HuH-7.5 (cell line): ENCODE results near the gene MTTP.

ENCODE experiments used
- DNase-seq: peaks from one replicate; pipeline ENCODE4 v3.0.0; 2011; ENCODE audit warnings: low spot score

Gene MTTP

DNA sequence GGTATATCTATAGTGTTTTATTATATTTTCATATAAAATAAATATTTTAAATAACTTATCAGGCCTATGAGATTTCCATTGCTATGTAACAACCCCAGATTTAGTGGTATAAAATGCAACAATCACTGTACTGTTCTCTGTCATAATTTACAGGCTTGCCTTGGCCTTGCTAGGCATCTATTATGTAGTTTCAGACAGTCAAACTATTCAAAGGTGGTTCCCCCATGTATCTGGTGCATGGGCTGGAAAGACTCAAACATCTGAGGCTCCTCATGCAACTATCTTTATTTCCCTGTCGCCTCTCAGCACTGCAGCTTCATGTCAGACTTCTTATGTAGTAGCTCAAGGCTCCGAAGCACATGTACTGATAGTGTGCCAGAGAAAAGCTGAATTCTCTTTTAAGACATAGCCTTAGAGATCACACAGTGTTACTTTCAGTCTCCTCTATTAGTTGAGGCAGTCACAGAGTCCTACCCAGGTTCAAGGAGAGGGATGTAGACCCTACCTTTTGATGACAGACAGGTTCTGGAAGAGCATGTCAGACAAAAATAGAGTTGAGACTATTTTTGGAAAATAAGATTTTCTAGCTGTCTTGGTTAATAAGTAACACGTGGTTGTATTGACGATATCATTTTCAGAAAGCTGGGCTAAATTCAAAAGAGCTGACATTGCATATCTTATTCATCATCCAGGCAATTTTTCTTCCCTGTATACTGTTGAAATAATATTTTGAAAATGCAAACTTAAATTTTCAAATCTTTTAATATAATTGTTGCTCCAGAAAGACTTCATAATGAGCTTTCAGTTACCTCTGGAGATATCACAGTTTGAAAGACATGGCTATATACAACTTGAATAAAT is 19.4 kb downstream of the MTTP start:
- no peak for DNase-seq

DNA sequence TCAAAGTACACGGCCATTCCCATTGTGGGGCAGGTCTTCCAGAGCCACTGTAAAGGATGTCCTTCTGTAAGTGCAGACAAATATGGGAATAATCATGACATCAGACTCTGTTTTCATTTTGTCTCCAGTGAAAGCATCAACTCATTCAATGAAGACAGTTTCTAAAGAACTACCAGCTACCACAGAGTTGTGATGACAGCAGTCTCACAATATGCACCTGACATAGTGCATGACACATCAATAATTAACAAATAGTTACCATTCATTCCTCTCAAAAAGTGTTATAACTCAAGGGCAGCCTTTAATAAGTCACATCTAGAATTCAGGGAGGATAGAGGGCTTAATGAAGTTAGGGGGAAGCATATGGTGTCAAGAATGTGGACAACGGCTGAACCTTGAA is 20.2 kb downstream of the MTTP start:
- DNase-seq: no peak

DNA sequence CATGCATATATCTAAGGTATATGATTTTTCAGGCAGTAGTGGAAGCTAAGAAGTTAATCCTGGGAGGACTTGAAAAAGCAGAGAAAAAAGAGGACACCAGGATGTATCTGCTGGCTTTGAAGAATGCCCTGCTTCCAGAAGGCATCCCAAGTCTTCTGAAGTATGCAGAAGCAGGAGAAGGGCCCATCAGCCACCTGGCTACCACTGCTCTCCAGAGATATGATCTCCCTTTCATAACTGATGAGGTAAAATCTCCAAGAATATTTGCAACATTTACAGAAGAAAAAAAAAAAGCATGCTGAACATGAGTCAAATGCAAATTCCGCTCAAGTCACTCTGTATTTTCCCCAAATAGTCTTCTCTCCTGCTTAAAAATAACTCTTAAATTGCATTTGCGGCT is 32.1 kb downstream of the MTTP start:
- no peak for DNase-seq

DNA sequence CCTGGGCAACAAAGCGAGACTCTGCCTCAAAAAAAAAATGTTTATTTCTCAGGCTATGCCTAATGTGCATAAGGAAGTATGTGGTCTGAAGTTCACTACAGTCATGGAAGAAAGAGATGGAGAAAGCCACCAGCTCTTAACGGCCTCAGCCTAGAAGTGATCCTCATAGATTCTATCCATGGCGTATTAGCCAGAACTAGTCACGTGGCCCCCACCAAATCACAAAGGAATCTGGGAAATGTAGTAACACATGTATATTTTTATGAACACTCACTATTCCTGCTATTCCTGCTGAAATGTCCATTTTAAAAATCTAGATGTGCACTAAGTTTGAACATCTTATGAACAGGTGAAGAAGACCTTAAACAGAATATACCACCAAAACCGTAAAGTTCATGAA is 33.8 kb downstream of the MTTP start:
- no peak for DNase-seq

DNA sequence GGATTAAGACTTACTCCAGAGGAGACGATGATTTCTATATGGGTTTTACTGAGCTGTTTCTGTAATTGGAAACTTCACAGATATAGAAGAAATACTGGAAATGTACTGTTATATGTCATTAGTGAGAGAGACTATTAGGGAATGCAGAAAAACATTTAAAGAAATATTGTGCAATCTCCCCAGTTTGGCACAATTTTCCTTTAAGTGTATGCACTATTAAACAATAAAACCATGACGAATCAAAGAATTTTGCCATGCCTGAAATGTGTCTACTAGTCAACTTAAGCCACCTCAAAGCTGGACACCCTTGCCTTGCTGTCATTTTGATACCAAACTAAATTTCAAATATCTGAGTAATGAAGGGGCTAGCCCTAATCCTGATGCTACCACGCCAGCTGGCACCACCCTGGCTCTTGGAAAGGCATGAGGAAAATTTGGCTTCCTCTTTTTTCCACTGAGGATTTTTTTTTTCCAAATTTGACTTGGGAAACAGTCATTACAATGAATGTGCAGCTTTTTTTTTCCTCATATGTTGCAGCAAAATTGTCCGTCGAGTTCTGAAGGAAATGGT is 36.1 kb downstream of the MTTP start:
- DNase-seq: no peak

DNA sequence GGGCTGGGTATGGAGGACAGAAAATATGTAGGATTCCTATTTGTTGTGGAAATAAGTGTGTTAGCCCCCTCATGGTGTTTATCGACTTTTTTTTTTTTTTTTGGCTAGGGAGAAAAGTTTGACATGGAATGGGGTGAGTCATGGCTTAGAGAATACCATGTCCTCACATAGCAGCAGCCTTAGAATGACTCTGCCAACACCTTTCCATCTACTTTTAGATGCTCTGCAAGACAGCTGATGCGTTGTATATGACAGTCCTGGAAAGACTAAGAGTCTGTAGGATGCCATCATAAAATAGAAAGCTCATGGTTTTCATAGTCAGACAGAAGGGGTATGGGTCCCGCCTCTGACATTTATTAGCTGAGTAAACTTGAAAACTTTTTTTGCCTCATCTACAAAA is 37.7 kb downstream of the MTTP start:
- DNase-seq: no peak

DNA sequence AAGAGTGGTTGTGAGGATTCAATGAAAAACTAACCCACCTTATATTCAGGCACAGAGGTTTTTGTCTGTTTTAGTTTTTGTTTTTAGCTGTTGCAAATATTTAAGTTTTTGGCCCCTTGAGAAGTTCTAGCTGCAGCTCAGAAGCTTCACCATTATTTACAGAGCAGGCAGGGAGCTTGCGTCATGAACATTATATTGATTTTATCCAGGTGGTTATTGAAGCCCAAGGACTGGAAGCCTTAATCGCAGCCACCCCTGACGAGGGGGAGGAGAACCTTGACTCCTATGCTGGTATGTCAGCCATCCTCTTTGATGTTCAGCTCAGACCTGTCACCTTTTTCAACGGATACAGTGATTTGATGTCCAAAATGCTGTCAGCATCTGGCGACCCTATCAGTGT is 38.1 kb downstream of the MTTP start:
- DNase-seq: no peak

DNA sequence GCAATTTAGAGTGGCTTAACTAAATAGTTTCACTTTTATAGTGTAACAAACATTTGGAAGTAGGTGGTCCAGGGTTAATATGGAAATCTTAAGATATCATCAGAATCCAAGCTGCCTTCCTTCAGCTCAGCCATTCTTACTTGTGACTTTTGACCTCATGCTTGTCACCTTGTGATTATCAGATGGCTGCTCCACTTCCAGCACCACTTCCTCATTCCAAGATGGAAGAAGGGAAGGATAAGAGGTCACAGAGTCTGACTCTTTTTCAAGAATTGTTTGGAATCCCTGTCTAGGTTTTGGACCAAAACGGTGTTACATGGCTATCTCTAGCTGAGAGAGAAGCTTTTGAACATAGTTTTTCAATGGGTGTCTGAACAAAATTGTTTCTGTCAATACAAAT is 39.9 kb downstream of the MTTP start:
- no peak for DNase-seq

DNA sequence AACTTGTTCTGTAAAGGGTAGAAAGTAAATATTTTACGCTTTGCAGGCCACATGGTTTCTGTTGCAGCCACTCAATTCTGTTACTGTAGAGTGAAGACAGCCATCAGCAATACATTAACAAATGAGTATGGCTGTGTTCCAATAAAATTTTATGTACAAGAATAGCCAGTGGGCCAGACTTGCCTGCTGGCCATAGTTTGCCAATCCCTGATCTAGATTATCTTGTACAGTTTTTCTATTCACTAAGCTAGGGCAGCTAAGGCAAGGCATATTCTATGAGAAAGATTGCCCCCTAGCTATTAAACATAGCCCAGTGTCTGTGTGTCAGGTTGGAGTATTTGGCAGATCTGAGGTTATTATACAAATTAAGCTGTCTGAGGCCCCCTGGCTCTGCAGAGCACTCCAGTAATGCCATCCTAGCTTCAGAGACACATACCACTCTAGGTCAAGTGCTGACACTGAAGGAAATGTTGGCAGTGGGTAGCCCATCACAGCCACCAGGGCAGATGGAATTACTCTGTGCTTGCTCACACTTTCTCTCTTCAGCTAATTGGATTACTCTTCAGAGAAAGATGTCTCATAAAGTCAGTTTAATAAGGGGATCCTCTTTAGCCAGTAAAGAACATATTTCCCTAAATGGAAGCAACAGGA is 40.7 kb downstream of the MTTP start:
- no peak for DNase-seq

DNA sequence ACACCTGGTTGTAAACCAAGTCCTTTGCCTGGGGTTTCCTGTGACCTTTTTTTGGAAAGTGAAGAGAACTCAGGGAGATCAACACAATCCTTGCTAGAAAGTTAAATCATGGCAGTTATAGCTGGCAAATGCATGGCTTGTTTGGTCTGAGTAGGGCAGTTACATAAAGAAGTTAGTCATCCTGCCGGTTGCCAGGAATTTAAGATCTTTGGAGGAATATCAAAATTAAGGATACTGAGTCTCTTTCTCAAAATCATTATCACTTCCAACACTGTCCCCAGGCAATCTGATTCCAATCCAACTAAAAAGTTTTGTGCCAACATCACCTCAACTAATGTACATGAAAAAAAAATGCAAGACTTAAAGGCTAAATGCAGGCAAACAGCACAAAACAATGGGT is 42.8 kb downstream of the MTTP start:
- no peak for DNase-seq

DNA sequence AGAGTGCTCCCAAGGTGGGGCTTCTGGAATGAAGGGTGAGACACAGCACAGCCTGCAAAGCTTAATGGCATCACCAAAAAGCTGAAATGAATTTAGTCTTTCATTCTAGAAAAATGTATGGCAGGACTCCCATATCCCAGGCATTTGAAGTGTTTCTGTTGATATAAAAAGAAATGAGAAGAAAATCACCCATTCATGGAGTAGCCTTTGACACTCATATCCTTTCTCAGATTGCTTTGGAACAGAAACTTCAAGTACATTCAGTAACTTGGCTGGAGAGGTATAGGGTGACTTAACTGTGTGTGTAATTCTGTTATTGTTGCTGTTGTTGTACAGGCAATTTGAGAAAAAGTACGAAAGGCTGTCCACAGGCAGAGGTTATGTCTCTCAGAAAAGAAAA is 47.7 kb downstream of the MTTP start:
- DNase-seq: no peak

DNA sequence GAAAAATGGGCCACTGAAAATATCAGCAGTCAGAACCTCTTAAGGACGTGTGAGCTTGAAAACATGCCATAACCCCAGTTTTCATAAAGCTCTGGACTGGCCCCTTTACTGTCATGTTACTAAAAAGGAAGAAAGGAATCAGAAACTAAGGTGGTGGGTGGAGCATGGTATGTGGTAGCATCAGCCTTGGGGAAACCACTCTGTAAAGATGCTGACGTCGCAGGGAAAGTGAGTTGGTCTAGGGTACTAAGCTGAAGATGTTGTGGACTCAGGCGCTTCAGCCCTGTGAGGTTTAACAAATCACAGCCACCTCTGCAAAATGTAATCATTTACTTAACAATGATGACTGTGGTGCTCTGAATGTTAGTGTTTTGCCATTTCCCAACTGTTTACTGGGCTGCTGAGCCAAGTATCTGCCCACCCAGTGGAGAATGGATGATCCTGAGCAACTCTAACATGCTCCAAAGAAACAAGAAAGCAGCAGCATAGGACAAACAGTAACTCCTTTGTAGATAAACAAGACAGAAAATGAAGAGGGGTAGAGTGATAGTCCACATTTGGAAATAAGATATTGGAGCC is 49.6 kb downstream of the MTTP start:
- no peak for DNase-seq

DNA sequence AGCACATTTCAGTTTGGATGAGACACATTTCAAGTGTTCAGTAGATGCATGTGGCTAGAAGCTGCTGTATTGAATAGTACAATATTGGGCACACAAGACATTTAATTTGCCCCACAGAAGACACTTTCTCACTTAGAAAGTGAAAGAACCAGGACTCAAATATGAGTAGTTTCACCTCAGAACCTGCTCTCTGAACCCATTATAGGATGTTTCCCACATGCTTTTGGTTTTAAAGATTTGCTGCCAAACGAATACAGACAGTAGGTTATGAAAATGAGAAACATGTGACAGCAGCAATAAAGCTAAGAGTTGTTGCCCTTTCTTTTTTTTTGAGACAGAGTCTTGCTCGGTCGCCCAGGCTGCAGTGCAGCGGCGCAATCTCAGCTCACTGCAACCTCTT is 50.7 kb downstream of the MTTP start:
- DNase-seq: no peak

DNA sequence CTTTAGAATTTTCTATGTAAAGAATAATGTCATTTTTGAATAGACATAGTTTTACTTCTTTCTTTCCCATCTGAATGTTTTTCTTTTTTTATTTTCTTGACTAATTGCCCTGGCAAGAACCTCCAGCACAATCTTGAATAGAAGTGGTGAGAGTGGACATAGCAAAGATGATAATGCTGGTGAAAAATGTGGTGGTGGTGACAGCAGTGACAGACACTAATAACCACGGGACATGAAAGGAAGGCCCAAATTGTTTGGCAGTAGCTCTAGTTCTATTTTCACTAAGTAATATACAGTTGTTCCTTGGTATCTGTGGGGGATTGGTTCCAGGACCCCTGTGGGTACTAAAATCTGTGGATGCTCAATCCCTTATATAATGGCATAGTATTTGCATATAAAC is 53.4 kb downstream of the MTTP start:
- no peak for DNase-seq

DNA sequence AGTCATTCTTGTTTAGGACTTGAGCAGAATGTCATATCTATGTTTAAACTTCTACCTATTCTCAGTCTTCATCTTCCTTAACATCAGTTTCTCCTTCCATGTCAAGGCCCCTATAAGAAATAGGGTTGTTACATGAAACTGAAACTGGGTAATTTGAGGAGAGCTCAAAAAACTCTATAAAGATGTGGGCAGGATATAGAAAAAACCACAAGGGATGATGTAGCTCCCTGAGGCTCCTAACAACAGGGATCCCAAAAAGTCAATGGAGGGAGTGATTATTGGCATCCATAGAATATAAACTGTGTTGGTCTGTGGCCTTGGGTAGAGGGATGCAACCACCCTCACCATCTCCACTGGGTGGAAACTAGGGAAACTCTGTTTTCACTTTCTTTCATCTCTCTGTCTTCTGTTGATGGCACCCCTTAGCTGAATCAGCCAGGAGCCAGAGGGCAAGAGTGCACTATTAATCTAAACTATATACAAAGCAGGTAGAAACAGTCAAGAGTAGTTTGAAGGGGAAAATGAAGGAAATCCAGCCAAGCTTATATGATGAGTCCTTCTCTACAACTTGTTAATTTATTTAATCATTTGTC is 55.4 kb downstream of the MTTP start:
- no peak for DNase-seq

DNA sequence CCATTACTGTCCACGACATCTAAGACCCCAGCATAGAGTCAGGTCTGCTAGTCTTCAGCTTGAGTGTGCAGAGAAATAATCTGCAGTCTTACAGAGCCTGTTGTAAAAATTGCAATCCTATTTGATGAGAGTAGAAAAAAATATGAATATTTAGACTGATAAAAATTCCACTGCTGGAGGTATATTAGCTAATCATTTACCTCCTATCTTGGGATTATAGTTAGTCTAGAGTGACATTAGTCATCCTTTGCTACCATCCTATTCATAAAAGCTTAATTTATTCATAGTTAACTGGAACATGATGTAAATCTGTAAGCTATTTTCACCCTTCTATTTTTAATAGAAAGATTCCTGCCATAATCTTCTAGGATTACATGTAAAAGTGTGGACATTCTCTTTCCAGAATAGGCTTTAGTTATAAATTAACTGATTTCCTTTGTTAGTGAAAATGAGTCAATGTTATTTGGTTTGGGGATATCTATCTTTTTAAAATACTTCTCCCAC is 56.3 kb downstream of the MTTP start:
- no peak for DNase-seq

DNA sequence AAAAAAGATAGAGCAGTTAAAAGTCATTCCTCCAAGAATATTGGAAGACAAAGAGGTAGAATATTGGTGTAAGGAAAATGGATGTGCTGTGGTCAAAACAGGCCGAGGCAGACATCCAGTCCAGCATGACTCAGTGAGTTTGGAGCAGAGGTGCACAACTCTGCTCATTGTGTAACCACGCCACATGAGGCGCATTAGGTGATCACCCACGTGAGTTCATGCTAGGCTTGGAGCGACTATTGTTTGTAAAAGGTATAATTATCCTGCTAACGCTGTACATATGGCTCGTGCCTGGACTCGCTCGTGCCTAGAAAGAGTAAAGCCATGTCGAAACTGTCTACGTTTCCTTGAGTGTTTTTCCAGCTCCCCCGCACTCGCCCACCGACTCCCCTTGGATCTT is 59.1 kb downstream of the MTTP start:
- no peak for DNase-seq

DNA sequence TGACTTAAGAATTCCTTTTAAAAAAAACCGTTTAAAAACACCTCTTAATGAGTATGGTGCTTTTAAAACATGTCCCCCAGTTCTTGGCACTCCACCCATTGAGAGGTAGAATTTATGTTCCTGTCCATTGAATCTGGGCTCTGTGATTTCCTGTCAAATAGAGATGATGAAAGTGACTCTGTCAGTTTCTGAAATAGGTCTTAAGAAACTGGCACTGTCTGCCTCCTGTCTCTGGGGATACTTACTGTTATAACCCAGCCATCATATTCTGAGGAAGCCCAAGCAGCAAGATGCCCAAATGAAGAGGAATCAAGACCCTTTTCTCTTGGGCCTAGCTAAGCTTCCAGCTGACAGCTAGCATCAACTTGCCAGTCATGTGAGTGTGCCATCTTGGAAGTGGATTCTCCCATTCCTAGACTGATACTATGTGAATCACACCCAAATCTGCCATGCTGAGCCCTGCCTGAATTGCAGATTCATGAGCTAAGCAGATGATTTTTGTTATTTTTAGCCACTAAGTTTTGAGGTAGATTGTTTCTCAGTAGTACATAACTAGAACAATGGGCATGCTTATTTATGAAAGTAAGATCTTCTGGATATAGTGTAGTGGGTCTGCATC is 60.2 kb downstream of the MTTP start:
- no peak for DNase-seq

DNA sequence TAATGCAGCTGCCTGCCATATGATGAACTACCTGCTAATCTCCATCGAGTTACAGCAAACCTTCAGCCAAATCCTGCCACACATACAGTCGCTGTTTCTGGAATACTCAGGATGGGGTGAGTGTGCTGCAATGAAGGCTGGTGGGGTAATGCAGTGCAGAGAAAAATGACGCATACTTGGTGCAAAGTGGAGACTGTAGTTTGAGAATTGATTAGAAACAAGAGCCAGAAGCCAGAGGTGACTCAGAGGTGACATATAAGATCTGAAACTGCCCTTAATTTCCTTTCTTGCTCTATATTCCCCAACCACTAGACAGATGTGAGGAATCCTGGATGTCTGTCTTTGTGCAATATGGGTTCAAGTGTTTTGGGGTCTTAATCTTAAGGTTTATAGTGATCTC is 61.0 kb downstream of the MTTP start:
- no peak for DNase-seq

DNA sequence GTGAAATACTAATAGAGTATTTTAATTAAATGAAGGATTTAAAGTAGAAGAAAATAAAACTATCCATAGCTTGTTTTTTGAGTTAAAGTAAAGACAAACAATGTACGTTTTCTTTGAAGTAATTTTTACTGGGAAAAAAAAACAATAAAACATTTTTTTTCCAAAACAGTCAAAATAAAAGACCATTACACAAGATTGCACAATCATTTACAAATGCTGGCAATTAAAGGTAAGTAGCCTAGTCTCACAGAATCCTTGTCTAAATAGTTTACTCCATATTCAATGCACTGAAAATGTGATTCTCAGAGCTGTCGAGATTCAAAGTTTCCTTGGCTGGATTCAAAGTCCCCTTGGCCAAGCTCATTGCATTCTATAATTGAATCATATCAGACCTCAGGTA is 61.8 kb downstream of the MTTP start:
- DNase-seq: no peak

DNA sequence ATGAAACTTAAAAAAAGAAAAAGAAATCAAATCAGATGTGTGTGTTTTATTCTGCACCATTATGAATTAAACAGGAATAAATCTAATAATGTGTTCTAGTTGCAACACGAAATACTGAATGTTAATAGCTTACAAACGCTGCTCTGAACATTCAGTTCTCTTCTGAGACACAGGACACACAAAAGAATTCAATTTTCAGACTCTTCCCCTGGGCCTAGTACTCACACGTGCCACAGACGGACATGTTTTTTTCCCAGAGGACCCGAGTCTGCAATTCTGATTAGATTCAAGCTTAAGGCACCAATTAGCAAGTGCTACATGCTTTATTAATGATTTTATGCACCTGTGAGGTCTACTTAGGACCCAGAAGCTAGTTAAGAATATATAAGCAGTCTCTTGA is 62.5 kb downstream of the MTTP start:
- DNase-seq: no peak

DNA sequence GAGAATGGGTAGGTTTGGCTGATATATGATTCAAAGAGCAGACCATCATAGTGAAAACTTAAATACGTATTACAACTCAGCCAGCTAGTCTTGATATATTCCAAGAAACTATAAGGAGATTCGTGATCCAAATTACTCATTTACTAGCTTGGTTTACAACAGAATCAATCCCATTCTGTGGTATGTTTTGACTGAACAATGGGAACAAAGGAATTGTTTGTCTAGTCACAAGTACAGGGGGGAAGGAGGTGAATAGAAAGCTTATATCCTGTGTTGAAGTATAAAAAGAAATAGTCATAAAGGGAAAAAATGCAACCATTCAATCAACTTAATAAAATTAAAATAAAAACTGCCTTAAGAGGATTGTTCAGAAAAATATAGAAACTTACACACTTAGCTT is 66.1 kb downstream of the MTTP start:
- DNase-seq: no peak
